CD4-positive, alpha-beta T cell treated with Interleukin-10 for 1 hour (primary cell): Measurements from ENCODE around the gene SMG6.
"Not testable (repeated sequence)": the region's sequence is repeated elsewhere in the genome, so short reads cannot be mapped to it uniquely, and the experiment has no call there.

ENCODE experiments used
- DNase-seq: peaks from one replicate; pipeline ENCODE4 v3.0.0-alpha.2; 2020

Gene SMG6

GRCh38 chr17:2302778-2303203 lies 794 bp downstream of the SMG6 start:
- DNase-seq: no peak

- DNase-seq: no peak
These were observed 3.8 kb downstream of the SMG6 start for GRCh38 chr17:2299756-2300155.

GRCh38 chr17:2299136-2299535 lies 4.4 kb downstream of the SMG6 start:
- no peak for DNase-seq

GRCh38 chr17:2297023-2297422 lies 6.6 kb downstream of the SMG6 start:
- DNase-seq: no peak

GRCh38 chr17:2295575-2295974 lies 8.0 kb downstream of the SMG6 start:
- DNase-seq: no peak

- DNase-seq: no peak
These were observed 11.5 kb downstream of the SMG6 start for GRCh38 chr17:2292100-2292499.

- DNase-seq: no peak
These were observed 13.6 kb downstream of the SMG6 start for GRCh38 chr17:2289878-2290478.

GRCh38 chr17:2283302-2283701 lies 20.3 kb downstream of the SMG6 start:
- DNase-seq: no peak

GRCh38 chr17:2282297-2282873 lies 21.2 kb downstream of the SMG6 start:
- peak; percentile 76 for DNase-seq

GRCh38 chr17:2279707-2280106 lies 23.9 kb downstream of the SMG6 start:
- DNase-seq: no peak

GRCh38 chr17:2277429-2278170 lies 26.0 kb downstream of the SMG6 start:
- no peak for DNase-seq

GRCh38 chr17:2275722-2276121 lies 27.9 kb downstream of the SMG6 start:
- DNase-seq: no peak

- no peak for DNase-seq
These were observed 29.2 kb downstream of the SMG6 start for GRCh38 chr17:2274414-2274813.

GRCh38 chr17:2271985-2272702 lies 31.4 kb downstream of the SMG6 start:
- DNase-seq: no peak

GRCh38 chr17:2267354-2267753 lies 36.2 kb downstream of the SMG6 start:
- DNase-seq: no peak

- no peak for DNase-seq
These were observed 36.7 kb downstream of the SMG6 start for GRCh38 chr17:2266865-2267228.

- peak; percentile 88 for DNase-seq
These were observed 37.3 kb downstream of the SMG6 start for GRCh38 chr17:2266045-2266864.

- not testable (repeated sequence) for DNase-seq
These were observed 38.4 kb downstream of the SMG6 start for GRCh38 chr17:2265166-2265565.

- no peak for DNase-seq
These were observed 39.3 kb downstream of the SMG6 start for GRCh38 chr17:2264067-2264860.

GRCh38 chr17:2263183-2264066 lies 40.2 kb downstream of the SMG6 start:
- DNase-seq: no peak

- no peak for DNase-seq
These were observed 41.4 kb downstream of the SMG6 start for GRCh38 chr17:2262135-2262587.
